T-helper 17 cell (primary cell): ENCODE data around the gene ENTR1. TPM values are rescaled to one million over a fixed set of nuclear protein-coding genes. Genes with fewer than 3 reads are reported as not detected.

Source experiments
- ATAC-seq: fragments of 150-1000 bp; cut with Tn5 transposase; 2 replicates; pipeline ENCODE4 v1.10.0; 2021; ENCODE audit warnings: mild to moderate bottlenecking, moderate library complexity
- DNase-seq, 3 donors: peaks; one replicate each; pipeline versions ENCODE4 v3.0.0 to v3.0.0-alpha.2; 2020 to 2021
- H3K9me3 ChIP-seq: one replicate; pipeline ENCODE4 v1.7.0; 2013; ENCODE audit warnings: low read length, mild to moderate bottlenecking; ENCODE audit not compliant: control insufficient read depth, poor library complexity, severe bottlenecking
- H3K27ac Mint-ChIP-seq: one replicate; pipeline ENCODE4 v1.8.0; 2022; ENCODE audit warnings: mild to moderate bottlenecking, moderate library complexity, mixed read lengths
- H3K27me3 Mint-ChIP-seq: one replicate; pipeline ENCODE4 v1.8.0; 2022; ENCODE audit warnings: mixed read lengths
- H3K36me3 Mint-ChIP-seq: one replicate; pipeline ENCODE4 v1.8.0; 2022; ENCODE audit warnings: low read depth, mixed read lengths
- H3K4me1 Mint-ChIP-seq: one replicate; pipeline ENCODE4 v1.8.0; 2022; ENCODE audit warnings: mild to moderate bottlenecking, mixed read lengths
- H3K4me3 Mint-ChIP-seq: one replicate; pipeline ENCODE4 v1.8.0; 2022; ENCODE audit warnings: mild to moderate bottlenecking, moderate library complexity, mixed read lengths
- total RNA-seq, 4 donors: library from RNA in 2 of 4; stranded (reverse) in 2 of 4; gene quantifications; one replicate each; pipeline ENCODE4 v1.2.3 and lab custom pipeline; 2022 to 2026

ENTR1 gene
- total RNA-seq, 2 donors from 2014 or later: 46.5 to 51.8 TPM

- Mint-ChIP-seq H3K4me1 (peaks cover 38% of the 10 kb centered on the region), H3K27ac (peak overlapping the region; percentile 96), H3K27me3 (no peaks in the 10 kb centered on the region), H3K36me3 (peaks cover 2% of the 10 kb centered on the region), H3K4me3 (peak overlapping the region; percentile 86)
- DNase-seq: peak in 2 of 3 donors; percentile 26 to 28
- peak; percentile 21 for ATAC-seq
- H3K9me3 ChIP-seq: no peaks in the 10 kb centered on the region
Measured at GRCh38 chr9:136403915-136404800, 6.3 kb downstream of the ENTR1 start.

GRCh38 chr9:136403538-136403914, 6.9 kb downstream of the ENTR1 start:
- peak; percentile 89 for ATAC-seq
- no peaks in the 10 kb centered on the region for H3K9me3 ChIP-seq
- Mint-ChIP-seq H3K4me1 (peaks cover 38% of the 10 kb centered on the region), H3K36me3 (no peaks in the 10 kb centered on the region), H3K27me3 (no peaks in the 10 kb centered on the region), H3K4me3 (peak overlapping the region; percentile 86), H3K27ac (peak overlapping the region; percentile 96)
- DNase-seq: peak; percentile 56 to 71 (median 66)

GRCh38 chr9:136402067-136402466, 8.3 kb downstream of the ENTR1 start:
- ATAC-seq (no peak), DNase-seq (no peak)
- no peaks in the 10 kb centered on the region for H3K9me3 ChIP-seq
- Mint-ChIP-seq H3K4me3 (no peak overlapping the region), H3K36me3 (no peaks in the 10 kb centered on the region), H3K27ac (peak overlapping the region; percentile 92), H3K4me1 (peaks cover 41% of the 10 kb centered on the region), H3K27me3 (no peaks in the 10 kb centered on the region)

- Mint-ChIP-seq H3K36me3 (no peaks in the 10 kb centered on the region), H3K4me1 (peaks cover 41% of the 10 kb centered on the region), H3K27me3 (no peaks in the 10 kb centered on the region), H3K4me3 (peak overlapping the region; percentile 28), H3K27ac (peak overlapping the region; percentile 92)
- ATAC-seq: no peak
- no peak for DNase-seq
- no peaks in the 10 kb centered on the region for H3K9me3 ChIP-seq
Measured at GRCh38 chr9:136401173-136401922, 9.1 kb downstream of the ENTR1 start.

GRCh38 chr9:136400038-136400834, 10.2 kb downstream of the ENTR1 start, which contains the start of gene SNAPC4:
TSS of gene SNAPC4 (minus strand) at chr9:136400170. CDS start at chr9:136398428, 1,742 bp downstream.
- ATAC-seq (peak; percentile 63), DNase-seq (peak; percentile 83 to 88 (median 86))
- Mint-ChIP-seq H3K4me3 (peak within 1 kb of the TSS; percentile 87), H3K27ac (peak within 1 kb of the TSS; percentile 92), H3K27me3 (no peaks in the 10 kb centered on the region), H3K36me3 (no peaks in the 10 kb centered on the region), H3K4me1 (peaks cover 36% of the 10 kb centered on the region)
- H3K9me3 ChIP-seq: no peaks in the 10 kb centered on the region

- H3K9me3 ChIP-seq: no peaks in the 10 kb centered on the region
- Mint-ChIP-seq H3K36me3 (no peaks in the 10 kb centered on the region), H3K27ac (peak overlapping the region; percentile 74), H3K4me1 (peaks cover 27% of the 10 kb centered on the region), H3K27me3 (no peaks in the 10 kb centered on the region), H3K4me3 (peak overlapping the region; percentile 87)
- peak; percentile 29 to 44 (median 40) for DNase-seq
- ATAC-seq: peak; percentile 13
Measured at GRCh38 chr9:136399176-136400037, 11.0 kb downstream of the ENTR1 start.

GRCh38 chr9:136398286-136398685, 12.1 kb downstream of the ENTR1 start:
- no peak overlapping the region for H3K27ac Mint-ChIP-seq
- ATAC-seq (no peak), DNase-seq (no peak)
- peak overlapping the region; percentile 87 for H3K4me3 Mint-ChIP-seq
- H3K4me1 Mint-ChIP-seq: peaks cover 18% of the 10 kb centered on the region
- H3K27me3 Mint-ChIP-seq: no peaks in the 10 kb centered on the region
- no peaks in the 10 kb centered on the region for H3K9me3 ChIP-seq
- H3K36me3 Mint-ChIP-seq: no peaks in the 10 kb centered on the region

- Mint-ChIP-seq H3K4me1 (peaks cover 17% of the 10 kb centered on the region), H3K27ac (no peak overlapping the region), H3K27me3 (no peaks in the 10 kb centered on the region), H3K36me3 (no peaks in the 10 kb centered on the region), H3K4me3 (no peak overlapping the region)
- DNase-seq (no peak), ATAC-seq (no peak)
- H3K9me3 ChIP-seq: no peaks in the 10 kb centered on the region
Measured at GRCh38 chr9:136397643-136398042, 12.8 kb downstream of the ENTR1 start.

- no peak overlapping the region for H3K4me3 Mint-ChIP-seq
- H3K4me1 Mint-ChIP-seq: peaks cover 18% of the 10 kb centered on the region
- H3K9me3 ChIP-seq: no peaks in the 10 kb centered on the region
- H3K36me3 Mint-ChIP-seq: peaks cover 3% of the 10 kb centered on the region
- DNase-seq: no peak
- no peaks in the 10 kb centered on the region for H3K27me3 Mint-ChIP-seq
- ATAC-seq: no peak
- H3K27ac Mint-ChIP-seq: no peak overlapping the region
Measured at GRCh38 chr9:136396219-136396515, 14.2 kb downstream of the ENTR1 start.

- H3K9me3 ChIP-seq: no peaks in the 10 kb centered on the region
- no peak for ATAC-seq
- DNase-seq: no peak
- H3K27me3 Mint-ChIP-seq: no peaks in the 10 kb centered on the region
- H3K4me3 Mint-ChIP-seq: no peak overlapping the region
- H3K4me1 Mint-ChIP-seq: peaks cover 17% of the 10 kb centered on the region
- peaks cover 4% of the 10 kb centered on the region for H3K36me3 Mint-ChIP-seq
- H3K27ac Mint-ChIP-seq: no peak overlapping the region
Measured at GRCh38 chr9:136395345-136396218, 14.8 kb downstream of the ENTR1 start.

GRCh38 chr9:136395020-136395340, 15.4 kb downstream of the ENTR1 start:
- Mint-ChIP-seq H3K27ac (no peak overlapping the region), H3K4me1 (peaks cover 15% of the 10 kb centered on the region), H3K27me3 (no peaks in the 10 kb centered on the region), H3K4me3 (no peak overlapping the region), H3K36me3 (peaks cover 4% of the 10 kb centered on the region)
- no peaks in the 10 kb centered on the region for H3K9me3 ChIP-seq
- DNase-seq (no peak), ATAC-seq (no peak)
